Left colon (tissue), 2 donors: Measurements from ENCODE around the gene SNRNP48. TPM values are rescaled to one million over a fixed set of nuclear protein-coding genes. Genes with fewer than 3 reads are reported as not detected.

Experiments used
- ATAC-seq: fragments of 200-7000 bp; cut with Tn5 transposase; one replicate; pipeline ENCODE4 v1.9.1; 2020; ENCODE audit warnings: mild to moderate bottlenecking, moderate library complexity
- DNase-seq, 2 donors: peaks; one replicate each; pipeline ENCODE4 v3.0.0-alpha.2; 2020
- intact Hi-C, 2 donors: fragments of 100-400 bp; cut with DNase I in 1 of 2; cut with micrococcal nuclease in 1 of 2; formaldehyde crosslinking; loops; one replicate each; pipeline versions ENCODE4 v1.11.2 to v1.14.0; 2022; cut with DNase I, micrococcal nuclease
- total RNA-seq, 2 donors: library from RNA; stranded (reverse); fragmentation: NEBNext Ultra II Directional; extraction: Animal tissue kit (Norgen Biotek cat#: 25700); gene quantifications; one replicate each; pipeline ENCODE4 v1.2.1, GENCODE V29; 2021
- donor health status: DM: no; HTN: no; CAD: no.
- donor health status: DM: yes; HTN: yes; CAD: no.

The SNRNP48 gene
- total RNA-seq, 2 donors from 2014 or later = 11.1 to 11.6 TPM

GRCh38 chr6:7585287-7585930 is 4.6 kb upstream of the SNRNP48 start:
- intact Hi-C loops = no loop called here
- no peak for DNase-seq
- no peak for ATAC-seq

GRCh38 chr6:7587631-7588100 is 2.3 kb upstream of the SNRNP48 start:
- ATAC-seq = peak; percentile 79
- intact Hi-C loops = no loop called here
- DNase-seq = peak; percentile 34 to 70

GRCh38 chr6:7588506-7588905 is 1.5 kb upstream of the SNRNP48 start:
- no peak for ATAC-seq
- no peak for DNase-seq
- intact Hi-C loops = no loop called here

- ATAC-seq = no peak
- intact Hi-C loops = no loop called here
- no peak for DNase-seq
Measured at GRCh38 chr6:7589221-7589620, 777 bp upstream of the SNRNP48 start.

- no peak for ATAC-seq
- peak in 1 of 2 donors; percentile 26 for DNase-seq
- intact Hi-C loops = no loop called here
Measured at GRCh38 chr6:7590918-7591302, 912 bp downstream of the SNRNP48 start.

- ATAC-seq (no peak), DNase-seq (no peak)
- intact Hi-C loops = no loop called here
Measured at GRCh38 chr6:7591770-7592169, 1.8 kb downstream of the SNRNP48 start.

GRCh38 chr6:7593229-7593628 is 3.2 kb downstream of the SNRNP48 start:
- intact Hi-C loops = no loop called here
- DNase-seq (no peak), ATAC-seq (no peak)

- intact Hi-C loops = no loop called here
- DNase-seq = no peak
Measured at GRCh38 chr6:7594579-7595125, 4.7 kb downstream of the SNRNP48 start.

GRCh38 chr6:7604003-7604402 is 14.0 kb downstream of the SNRNP48 start:
- ATAC-seq (peak; percentile 47), DNase-seq (no peak)
- intact Hi-C loops = loop anchor here in 1 of 2 donors (10.0 kb wide), 1 partner anchor 299 kb away; no protein-coding TSS in a partner anchor

More at GRCh38 chr6:7594579-7595125, 4.7 kb downstream of the SNRNP48 start:
- ATAC-seq = no peak

GRCh38 chr6:7604506-7604905 is 14.5 kb downstream of the SNRNP48 start:
- DNase-seq (no peak), ATAC-seq (no peak)
- intact Hi-C loops = loop anchor here in 1 of 2 donors (10.0 kb wide), 1 partner anchor 300 kb away; no protein-coding TSS in a partner anchor

GRCh38 chr6:7615611-7616383 is 25.8 kb downstream of the SNRNP48 start:
- DNase-seq = peak in 1 of 2 donors; percentile 41
- ATAC-seq = peak; percentile 66
- intact Hi-C loops = loop anchor here in 1 of 2 donors (10.0 kb wide), 3 partner anchors 201 to 941 kb away; no protein-coding TSS in a partner anchor

GRCh38 chr6:7617801-7618764 is 28.1 kb downstream of the SNRNP48 start:
- intact Hi-C loops = loop anchor here in 1 of 2 donors (10.0 kb wide), 3 partner anchors 203 to 943 kb away; no protein-coding TSS in a partner anchor

GRCh38 chr6:7621761-7622160 is 31.8 kb downstream of the SNRNP48 start:
- ATAC-seq = no peak

More at GRCh38 chr6:7617801-7618764, 28.1 kb downstream of the SNRNP48 start:
- peak; percentile 68 for ATAC-seq
- peak; percentile 16 to 29 for DNase-seq

GRCh38 chr6:7624796-7625710 is 35.1 kb downstream of the SNRNP48 start:
- ATAC-seq (peak; percentile 61), DNase-seq (no peak)
- intact Hi-C loops = no loop called here

More at GRCh38 chr6:7621761-7622160, 31.8 kb downstream of the SNRNP48 start:
- intact Hi-C loops = no loop called here
- no peak for DNase-seq

GRCh38 chr6:7628479-7628878 is 38.5 kb downstream of the SNRNP48 start:
- ATAC-seq (no peak), DNase-seq (no peak)
- intact Hi-C loops = no loop called here

GRCh38 chr6:7628909-7629308 is 38.9 kb downstream of the SNRNP48 start:
- no peak for ATAC-seq
- intact Hi-C loops = no loop called here
- no peak for DNase-seq

- DNase-seq = no peak
- intact Hi-C loops = no loop called here
- no peak for ATAC-seq
Measured at GRCh38 chr6:7629321-7629720, 39.3 kb downstream of the SNRNP48 start.
